Cerebellar cortex (tissue), 1 donor: ENCODE data around the gene SFRP2.

ENCODE experiments used
- DNase-seq: peaks from one replicate; pipeline ENCODE4 v3.0.0-alpha.2; 2015; ENCODE audit warnings: low spot score

Gene SFRP2

DNA sequence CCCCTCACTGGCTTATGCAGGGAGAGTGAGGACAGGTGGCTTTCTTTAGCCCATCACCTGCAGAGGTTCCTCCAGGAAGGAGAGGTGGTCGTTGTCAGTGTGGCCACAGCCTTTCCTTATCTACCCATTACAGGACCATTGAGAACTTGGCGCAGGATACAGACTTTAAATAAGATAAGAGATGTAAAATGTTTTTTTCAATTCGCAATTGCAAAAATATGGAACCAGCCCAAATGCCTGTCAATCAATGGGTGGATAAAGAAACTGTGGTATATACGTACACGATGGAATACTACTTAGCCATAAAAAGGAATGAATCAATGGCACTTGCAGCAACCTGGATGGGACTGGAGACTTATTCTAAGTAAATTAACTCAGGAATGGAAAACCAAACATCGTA, 22.1 kb downstream of the SFRP2 start:
- no peak for DNase-seq

DNA sequence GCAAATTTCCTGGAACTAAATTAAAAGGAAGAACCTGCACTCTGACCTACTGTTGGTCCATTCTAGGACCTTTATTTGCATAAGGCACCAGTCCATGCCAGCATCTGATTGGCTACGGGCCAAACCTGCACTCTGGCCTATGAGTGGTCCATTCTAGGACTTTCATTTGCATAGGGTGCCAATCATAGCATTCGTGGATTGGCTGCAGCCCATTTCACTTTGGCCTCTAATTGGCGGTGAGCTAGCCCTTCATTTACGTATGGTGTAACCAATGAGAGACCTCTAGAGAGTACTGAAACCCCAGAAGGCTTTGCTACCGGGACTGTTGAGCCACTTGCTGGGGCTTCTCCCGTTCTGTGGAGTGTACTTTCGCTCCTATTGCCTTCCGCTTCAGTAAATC, 23.0 kb downstream of the SFRP2 start:
- no peak for DNase-seq

DNA sequence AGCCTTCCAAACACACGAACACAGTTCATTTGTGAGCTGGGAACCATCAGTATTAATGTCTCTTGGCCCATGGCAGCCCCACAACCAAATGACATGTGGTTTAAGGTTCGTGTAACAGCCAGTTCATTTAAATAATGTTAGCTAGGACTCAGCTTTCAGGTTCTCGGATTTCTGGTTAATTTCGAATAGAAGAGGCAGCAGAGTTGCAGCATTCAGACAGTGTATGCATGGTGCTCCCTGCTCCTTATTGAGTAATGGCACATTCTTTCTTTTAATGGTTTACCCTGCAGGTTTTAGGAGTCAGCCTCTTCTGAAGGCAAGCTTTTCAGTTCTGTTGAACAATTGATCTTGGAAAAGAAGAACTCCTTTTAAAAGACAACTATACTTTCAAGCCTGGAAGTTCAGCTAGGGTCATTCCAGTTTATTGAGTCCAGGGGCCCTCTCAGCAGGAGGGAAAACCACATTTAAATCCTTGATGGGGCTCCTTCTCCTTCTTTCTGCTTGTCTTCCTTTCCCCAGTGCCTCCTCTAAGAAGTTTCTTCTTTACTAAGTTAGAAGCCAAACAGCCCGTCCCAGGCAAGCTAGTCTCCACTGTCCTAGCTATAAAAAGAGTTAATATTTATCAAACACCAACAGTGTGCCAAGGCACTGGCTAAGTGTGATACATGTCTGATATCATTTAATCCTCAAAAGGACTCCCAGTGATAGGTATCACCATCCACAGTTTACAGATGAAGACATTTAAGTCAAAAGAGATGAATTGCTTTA, 24.1 kb downstream of the SFRP2 start:
- DNase-seq: no peak

DNA sequence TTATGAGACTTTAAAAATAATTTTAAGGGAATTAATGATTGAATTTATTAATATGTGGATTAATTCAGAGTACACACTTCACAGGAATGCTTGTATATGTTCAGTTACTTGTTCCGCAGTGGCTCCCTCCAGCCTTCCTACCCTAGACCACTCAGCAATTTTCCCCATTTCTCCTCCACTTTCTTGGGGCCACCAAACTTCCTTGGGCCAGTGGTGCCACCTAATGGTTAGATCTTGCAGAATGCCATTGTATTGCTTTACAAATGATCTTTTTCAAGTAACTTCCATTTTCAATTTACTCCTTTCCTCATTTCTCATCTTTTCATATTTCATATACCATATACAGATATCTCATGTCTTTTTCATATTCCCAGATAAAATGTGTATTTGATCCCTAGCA, 25.5 kb downstream of the SFRP2 start:
- DNase-seq: no peak

DNA sequence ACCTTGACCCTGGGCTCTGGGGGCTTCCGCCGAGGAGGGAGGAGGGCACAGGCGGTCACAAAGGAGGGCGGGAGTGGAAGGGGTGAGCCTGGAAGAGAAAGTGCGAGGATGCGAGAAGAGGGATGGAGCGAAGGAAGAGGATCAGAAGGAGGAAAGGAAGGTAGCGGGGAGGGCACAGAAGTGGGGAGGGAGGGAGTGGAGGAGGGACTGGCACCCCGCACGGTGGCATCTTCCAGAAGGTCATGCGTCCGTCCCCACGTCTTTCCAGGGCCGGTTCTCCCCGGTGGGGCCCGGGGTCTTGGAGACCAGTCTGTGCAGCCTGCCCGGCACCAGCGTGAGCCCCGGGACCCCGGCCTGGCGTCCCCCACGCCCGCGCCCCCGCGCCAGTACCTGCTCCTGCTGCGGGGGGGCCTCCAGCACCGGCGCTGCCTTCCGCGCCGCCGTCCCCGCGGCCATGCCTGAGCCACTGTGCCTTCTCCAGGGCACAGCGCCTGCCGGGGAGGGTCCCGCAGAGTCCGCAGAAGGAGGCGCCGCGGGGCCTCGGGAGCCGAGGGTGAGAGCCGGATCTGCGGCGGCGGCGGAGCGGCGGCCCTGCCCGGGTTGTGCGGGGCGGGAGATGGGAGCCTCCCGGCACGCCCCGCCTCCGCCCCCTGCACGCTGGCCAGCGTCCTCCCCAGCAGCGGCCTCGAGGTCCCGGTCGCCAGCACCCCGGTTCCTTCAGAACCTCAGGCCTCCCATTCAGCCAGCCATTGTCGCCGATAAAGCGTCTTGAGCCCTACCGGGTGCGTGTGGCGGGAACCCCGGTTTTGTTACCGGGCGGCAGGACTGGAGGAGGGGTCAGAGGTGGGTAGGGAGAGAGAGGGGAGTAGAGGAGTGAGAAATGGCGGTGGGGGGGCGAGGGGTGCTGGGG, 29.2 kb downstream of the SFRP2 start, which contains the start of gene RNF175:
Gene RNF175, minus strand, starts transcription at position 618 of the 910 bp plus-strand sequence. Its CDS starts 162 bp downstream, at position 456.
- peak; percentile 57 for DNase-seq

DNA sequence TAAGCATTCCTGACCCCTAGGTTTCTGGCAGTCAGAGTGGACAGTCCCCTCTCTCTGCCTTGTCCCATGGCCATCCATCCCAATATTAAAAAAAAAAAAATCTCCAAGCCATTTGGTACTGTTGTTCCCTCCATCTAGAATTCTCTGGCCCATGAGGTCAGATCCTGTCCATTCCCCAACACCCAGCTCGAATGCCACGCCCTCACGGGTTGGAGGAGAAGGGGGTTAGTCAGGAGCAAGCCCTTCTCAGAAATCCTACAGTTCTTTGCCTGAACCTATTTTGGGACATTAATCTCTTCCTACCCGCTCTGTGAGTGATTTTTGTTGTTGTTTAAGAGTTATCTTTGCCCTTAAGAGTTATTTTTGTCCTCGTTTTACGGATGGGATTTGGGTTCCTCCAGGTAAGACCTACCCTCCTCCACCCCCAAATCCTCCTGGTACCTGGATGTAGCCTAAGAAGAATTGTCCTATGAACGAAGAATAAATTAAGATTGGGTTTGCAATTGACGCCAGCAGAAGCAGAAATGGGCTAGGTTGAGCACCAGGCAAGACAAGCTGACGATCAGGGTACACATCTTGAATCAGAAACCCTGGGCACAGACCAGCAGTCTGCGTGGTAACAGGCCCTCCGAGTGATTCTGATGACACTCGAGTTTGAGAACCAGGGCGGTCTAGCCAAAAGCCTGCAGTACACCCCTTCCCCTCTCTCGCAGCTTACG, 30.0 kb downstream of the SFRP2 start:
- peak; percentile 39 for DNase-seq

DNA sequence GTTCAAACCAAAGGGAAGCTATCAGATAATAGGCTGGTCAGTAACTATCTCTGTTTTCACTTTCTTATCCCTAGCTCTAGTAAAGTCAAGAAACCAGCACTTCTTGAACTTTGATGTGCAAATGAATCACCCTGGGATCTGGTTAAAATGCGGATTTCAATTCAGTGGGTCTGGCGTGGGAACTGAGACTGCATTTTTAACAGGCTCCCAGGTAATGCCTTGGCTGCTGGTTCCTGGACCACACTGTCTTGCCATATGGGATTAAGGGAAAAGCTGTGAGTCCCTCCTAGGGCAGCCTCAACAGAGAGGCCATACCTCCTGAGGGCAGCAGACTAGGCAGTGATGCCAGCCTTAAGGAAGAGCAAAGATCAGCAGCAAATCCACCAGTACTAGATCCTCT, 30.7 kb downstream of the SFRP2 start:
- peak; percentile 29 for DNase-seq

DNA sequence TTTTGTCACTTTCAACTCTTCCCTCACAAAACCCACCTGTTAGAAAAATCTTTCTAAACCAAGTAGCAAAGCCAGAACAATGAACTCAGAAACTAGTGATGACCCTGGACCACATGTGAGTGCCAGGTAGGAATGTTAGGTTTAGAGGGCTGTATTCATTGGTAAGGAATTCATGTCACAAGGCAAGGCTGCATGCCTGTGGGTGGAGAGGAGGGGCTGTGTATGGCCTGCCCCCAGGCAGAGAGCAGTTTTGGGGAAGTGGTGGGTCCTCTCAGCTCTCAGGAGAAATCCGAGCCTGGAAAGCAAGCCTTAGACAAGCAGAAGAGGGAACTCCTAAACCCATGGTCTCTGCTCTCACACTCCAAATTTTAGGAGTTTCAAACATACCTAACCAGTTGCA, 31.5 kb downstream of the SFRP2 start:
- no peak for DNase-seq

DNA sequence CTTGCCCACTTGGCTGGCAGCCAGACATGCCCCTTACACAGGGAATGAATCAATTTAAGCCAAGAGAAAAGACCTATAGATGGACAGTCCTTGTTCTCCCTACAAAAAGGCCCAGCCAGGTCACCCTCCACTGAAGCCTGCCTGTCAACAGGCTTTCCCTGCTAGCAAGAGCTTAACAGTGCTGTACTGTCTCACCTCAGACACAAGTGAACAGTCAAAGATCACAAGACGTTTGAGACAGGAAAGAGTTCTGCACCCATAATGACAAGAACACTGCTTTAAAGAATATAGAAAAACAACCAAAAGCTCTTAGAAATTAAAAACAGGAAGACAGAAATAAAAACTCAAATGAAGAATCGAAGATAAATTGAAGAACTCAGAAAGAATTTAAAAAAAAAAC, 33.7 kb downstream of the SFRP2 start:
- DNase-seq: no peak

DNA sequence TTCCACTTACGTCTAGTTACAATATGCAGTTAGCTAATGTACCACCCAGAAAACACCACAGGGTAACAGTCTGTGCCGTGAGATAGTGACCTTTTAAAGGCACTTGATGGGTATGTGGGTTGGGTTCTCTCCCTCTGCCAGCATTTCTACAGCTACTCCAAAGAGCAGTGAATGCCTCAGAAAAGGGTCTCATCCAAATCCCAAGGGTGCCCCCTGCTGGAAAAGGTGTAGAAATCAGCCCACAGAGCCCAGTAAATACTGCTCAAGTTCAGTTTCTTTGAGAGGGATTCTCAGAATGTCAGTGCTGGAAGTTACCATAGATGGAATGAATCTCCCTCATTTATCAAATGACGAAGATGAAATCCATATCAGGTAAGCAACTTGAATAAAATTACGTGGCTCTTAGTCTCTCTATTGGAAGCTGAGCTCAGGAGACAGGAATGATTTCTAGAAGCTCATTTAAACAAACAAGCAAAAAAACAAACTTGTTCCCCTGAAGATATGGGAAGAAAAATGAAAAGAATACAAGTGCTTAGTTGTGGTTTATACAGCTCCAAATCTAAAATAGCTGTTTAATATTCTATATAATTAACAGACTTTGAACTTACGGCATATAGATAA, 38.6 kb downstream of the SFRP2 start:
- DNase-seq: peak; percentile 72

DNA sequence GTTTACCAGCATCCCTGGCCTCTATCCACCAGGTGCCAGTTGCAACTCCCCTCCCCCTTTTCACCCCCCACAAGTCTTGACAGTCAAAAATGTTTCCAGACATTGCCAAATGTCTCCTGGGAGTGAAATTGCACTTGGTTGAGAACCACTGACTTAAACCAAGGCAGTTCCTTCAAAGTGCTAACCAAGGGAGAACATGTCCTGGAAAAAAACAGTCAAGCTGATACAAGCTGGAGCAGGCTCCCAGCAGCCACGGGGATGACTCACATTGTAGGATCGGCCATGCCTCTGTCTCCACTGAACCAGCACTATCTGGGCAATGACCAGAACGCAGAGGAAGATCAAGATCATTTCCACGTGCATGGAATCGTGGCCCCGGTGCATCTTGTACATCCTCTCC, 40.5 kb downstream of the SFRP2 start:
- DNase-seq: no peak

DNA sequence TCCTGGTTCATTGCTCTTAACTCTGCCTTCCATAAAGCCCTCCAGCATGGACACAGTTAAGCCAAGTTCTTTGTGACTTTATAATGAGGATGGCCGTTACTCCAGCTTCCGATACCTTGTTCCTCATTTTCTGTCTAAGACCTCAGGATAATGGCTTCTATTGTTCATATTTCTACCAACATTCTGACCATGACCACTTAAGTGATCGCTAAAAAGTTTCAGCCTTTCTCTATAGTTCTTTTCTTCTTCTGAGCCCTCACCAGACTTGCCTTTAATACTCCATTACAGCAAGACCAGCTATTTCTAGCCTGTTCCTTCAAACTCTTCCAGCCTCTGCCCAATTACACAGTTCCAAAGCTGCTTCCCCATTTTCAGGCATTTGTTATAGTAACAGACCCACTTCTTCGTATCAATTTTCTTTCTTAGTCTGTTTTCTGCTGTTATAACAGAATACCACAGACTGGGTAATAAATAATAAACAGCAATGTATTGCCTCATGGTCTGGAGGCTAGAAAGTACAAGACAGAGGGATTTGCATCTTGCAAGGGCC, 41.4 kb downstream of the SFRP2 start:
- no peak for DNase-seq

DNA sequence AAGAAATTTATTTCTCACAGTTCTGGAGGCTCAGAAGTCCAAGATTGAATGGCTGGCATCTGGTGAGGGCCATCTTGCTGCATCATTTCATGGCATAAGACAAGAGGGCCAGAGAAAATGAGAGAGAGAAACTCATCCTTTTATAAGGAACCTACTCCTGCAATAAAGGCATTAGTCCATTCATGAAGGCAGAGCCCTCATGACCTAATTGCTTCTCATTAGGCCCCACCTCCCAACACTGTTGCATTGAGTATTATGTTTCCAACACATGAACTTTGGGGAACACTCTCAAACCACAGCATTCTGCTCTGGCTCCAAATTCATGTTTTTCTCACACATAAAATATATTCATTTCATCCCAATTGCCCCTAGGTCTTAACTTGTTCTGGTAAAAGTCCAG, 43.2 kb downstream of the SFRP2 start:
- no peak for DNase-seq

DNA sequence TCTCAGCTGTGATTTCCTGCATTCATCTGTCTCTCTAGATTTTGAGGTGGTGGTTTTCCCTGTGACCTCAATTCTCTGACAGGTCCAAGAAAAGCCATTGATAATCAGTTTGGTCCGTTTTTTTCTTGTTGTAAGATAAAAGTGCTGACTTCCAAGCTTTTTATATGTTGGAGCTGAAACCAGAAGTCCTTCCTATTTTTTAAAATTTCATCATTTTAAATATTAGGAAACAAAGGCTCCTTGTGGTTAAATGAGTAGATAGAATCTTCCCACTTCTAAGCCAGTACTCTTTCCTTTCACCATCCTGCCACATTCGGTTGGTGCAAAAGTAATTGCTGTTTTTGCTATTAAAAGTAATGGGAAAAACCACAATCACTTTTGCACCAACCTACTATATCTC, 47.3 kb downstream of the SFRP2 start:
- no peak for DNase-seq

DNA sequence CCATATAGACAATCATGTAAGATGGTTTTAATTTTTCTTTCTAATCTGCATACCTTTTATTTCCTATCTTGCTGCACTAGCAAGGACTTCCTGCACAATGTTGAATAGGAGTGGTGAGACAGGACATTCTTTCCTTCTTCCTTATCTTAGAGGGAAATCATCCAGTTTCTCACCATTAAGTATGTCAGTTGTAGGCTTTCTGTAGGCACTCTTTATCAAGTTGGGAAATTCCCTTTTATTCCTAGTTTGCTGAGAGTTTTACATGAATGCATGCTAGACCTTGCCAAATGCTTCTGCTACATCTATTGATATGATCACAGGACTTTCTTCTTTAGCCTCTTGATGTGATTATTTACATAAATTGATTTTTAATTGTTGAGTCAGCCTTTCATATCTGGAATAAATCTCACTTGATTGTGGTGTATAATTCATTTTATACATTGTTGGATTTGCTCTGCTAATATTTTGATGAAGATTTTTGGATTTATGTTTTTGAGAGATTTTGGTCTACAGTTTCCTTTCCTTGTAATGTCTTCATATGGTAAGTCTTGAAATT, 52.9 kb downstream of the SFRP2 start:
- DNase-seq: no peak

DNA sequence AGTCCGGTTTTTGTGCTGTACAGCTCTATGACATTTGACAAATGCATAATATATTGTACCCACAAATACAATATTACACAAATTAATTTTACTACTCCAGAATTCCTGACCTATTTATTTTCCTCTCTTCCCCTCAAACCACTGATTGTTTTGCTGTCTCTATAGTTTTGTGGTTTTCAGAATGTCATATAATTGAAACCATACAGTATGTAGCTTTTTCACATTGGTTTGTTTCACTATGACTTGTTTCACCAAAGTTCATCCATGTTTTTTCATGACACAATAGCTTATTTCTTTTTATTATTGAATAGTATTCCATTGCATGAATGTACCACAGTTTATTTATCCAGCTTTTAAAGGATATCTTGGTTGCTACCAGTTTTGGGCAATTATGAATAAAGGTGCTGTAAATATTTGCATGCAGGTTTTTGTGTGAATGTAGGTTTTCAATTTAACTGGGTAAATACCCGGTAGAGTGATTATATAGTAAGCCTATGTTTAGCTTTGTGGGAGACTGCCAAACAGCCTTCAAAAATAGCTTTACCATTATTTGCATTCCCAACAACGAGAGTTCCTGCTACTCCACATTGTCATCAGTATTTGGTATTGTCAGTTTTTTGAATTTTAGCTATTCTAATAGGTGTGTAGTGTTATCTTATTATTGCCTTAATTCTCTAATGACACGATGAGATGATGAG, 55.0 kb downstream of the SFRP2 start:
- no peak for DNase-seq

DNA sequence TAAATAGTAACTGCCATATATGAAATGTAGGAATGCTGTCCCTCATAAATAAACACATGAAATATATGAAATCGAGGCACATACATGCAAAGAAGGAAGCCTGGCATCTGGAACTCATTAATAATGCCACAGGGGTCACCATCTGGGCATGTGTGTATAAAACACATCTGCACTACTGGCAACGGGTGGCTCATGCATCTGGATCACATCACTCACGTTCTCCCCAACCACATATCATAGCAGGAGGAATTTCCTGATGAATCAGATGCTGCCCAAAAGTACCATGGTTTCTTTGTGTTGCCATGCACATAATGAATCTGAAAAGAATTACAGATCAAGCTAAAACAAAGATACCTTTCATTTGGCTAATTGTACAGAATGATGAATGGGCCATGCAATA, 57.6 kb downstream of the SFRP2 start:
- no peak for DNase-seq
